SKM-1 (cell line): ENCODE data around the gene CHST8.

Experiments
- DNase-seq: peaks from one replicate; lab custom pipeline; 2025; ENCODE audit not compliant: unreplicated experiment; lab: John Stamatoyannopoulos, UW

Gene CHST8

GRCh38 chr19:33713194-33713593 is 91.4 kb downstream of the CHST8 start:
- DNase-seq: no peak

- no peak for DNase-seq
Observed at GRCh38 chr19:33714149-33714548, 92.4 kb downstream of the CHST8 start.

GRCh38 chr19:33715462-33715861 is 93.7 kb downstream of the CHST8 start:
- no peak for DNase-seq

- DNase-seq: no peak
Observed at GRCh38 chr19:33717878-33718277, 96.1 kb downstream of the CHST8 start.

GRCh38 chr19:33718651-33719254 is 97.0 kb downstream of the CHST8 start:
- DNase-seq: no peak

- DNase-seq: no peak
Observed at GRCh38 chr19:33719366-33720154, 97.8 kb downstream of the CHST8 start.

GRCh38 chr19:33720155-33720493 is 98.4 kb downstream of the CHST8 start:
- DNase-seq: no peak

- no peak for DNase-seq
Observed at GRCh38 chr19:33720691-33721682, 99.2 kb downstream of the CHST8 start.

- DNase-seq: no peak
Observed at GRCh38 chr19:33721735-33722297, 100.1 kb downstream of the CHST8 start.

- no peak for DNase-seq
Observed at GRCh38 chr19:33722456-33723239, 100.9 kb downstream of the CHST8 start.

- DNase-seq: no peak
Observed at GRCh38 chr19:33723512-33723911, 101.8 kb downstream of the CHST8 start.

- no peak for DNase-seq
Observed at GRCh38 chr19:33724021-33724720, 102.4 kb downstream of the CHST8 start.

GRCh38 chr19:33724721-33725060 is 102.9 kb downstream of the CHST8 start:
- DNase-seq: no peak

- no peak for DNase-seq
Observed at GRCh38 chr19:33725567-33725966, 103.8 kb downstream of the CHST8 start.

GRCh38 chr19:33726756-33727155 is 105.0 kb downstream of the CHST8 start:
- DNase-seq: no peak

GRCh38 chr19:33727331-33727998 is 105.7 kb downstream of the CHST8 start:
- DNase-seq: no peak

- DNase-seq: no peak
Observed at GRCh38 chr19:33728141-33728540, 106.4 kb downstream of the CHST8 start.

GRCh38 chr19:33730858-33731607 is 109.3 kb downstream of the CHST8 start:
- no peak for DNase-seq

GRCh38 chr19:33731881-33732280 is 110.1 kb downstream of the CHST8 start:
- no peak for DNase-seq
